ENCODE measurements around the gene INTS4.
"Not testable (repeated sequence)": the region's sequence is repeated elsewhere in the genome, so short reads cannot be mapped to it uniquely, and the experiment has no call there.

Gene INTS4

DNA sequence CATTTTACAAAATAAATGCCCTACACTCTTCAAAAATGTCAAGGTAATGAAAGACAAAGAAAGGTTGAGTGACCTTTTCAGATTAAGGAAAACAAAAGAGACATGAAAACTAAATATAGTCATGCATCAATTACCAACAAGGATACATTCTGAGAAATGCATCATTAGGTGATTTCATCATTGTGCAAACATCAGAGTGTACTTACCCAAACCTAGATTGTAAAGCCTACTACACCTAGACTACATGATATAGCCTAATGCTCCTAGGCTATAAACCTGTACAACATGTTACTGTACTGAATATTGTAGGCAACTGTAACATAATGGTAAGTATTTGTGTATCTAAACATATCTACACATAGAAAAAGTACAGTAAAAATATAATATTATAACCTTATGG is 26.7 kb downstream of the INTS4 start:
- DNase-seq (ENCODE audit: extremely low read depth, low read depth): no peak

GRCh38 chr11:77967121-77967520 is 27.3 kb downstream of the INTS4 start:
- DNase-seq (ENCODE audit: extremely low read depth, low read depth): no peak
- no peak for TF ChIP-seq CTCF (IDR thresholded peaks at IDR 0.05; ENCODE audit: low read depth, low read length)

More for the DNA sequence above, 26.7 kb downstream of the INTS4 start:
- no peak for TF ChIP-seq CTCF (IDR thresholded peaks at IDR 0.05; ENCODE audit: low read depth, low read length)

- TF ChIP-seq CTCF (IDR thresholded peaks at IDR 0.05; ENCODE audit: low read depth, low read length): no peak
- DNase-seq (ENCODE audit: extremely low read depth, low read depth): no peak
Measured at GRCh38 chr11:77966338-77966737, 28.1 kb downstream of the INTS4 start.

DNA sequence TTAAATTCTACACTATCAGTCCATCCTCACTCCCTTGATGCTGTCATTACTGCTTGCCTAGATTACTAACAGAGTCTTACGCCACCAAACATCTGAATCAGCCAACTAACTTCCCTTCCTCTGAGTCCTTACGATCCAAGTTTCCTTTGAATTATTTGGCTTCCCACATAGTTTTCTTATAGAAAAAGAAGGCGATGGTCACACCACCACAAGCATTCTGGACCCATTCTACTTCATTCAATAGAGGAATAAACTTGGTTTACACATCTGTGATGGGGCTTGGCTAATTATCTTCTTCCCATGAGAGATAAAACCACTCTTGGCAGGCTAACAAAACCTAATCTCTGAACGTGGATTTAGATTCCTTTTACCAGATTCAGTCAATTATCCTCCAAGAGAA is 35.0 kb downstream of the INTS4 start:
- no peak for TF ChIP-seq CTCF (IDR thresholded peaks at IDR 0.05; ENCODE audit: low read depth, low read length)
- DNase-seq (ENCODE audit: extremely low read depth, low read depth): no peak

DNA sequence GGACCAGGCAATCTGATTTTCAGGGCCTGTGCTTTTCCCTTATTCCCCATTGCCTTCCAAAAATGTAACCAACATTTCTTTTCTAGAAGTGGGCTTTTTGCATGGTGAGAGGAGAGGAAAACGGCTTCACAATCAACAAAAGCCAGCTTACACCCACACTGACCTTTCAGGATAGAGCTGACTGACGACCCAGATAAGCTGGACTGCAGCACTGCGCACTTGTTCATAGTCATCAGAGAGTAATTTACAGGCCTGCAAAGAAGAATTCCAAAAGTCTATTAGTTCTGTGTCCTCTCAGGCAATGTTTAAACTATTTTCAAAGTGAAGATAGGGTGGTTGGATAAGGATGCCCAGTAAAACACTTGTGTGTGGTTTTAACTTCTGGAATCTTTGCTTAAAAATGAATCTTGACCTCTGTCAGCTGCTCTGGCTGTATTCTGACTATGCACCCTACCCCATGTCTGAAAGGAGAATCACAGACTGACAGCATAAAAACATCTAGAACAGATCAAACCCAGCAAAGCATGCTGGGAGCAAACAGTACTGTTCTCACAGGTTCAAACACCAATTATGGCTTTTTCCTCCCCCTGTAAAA is 35.8 kb downstream of the INTS4 start:
- not testable (repeated sequence) for DNase-seq (ENCODE audit: extremely low read depth, low read depth)

DNA sequence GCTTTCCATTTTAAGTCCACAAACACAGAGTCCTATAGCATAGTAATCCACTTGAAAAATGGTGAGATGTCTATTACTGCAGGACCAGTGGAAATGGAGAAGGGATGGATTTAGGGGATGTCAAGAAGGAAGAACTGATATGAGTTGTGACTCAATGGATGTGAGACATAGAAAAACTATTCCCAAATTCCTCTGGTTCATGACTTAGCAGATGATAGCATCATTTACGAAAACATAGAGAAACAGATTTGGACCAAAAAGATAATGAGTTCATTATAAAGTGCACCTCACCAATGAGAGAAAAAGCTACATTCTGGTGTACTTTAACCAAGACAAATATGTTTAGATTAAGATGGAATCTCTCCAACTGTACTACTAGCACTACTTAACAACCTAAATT is 51.2 kb downstream of the INTS4 start:
- not testable (repeated sequence) for DNase-seq (ENCODE audit: extremely low read depth, low read depth)

DNA sequence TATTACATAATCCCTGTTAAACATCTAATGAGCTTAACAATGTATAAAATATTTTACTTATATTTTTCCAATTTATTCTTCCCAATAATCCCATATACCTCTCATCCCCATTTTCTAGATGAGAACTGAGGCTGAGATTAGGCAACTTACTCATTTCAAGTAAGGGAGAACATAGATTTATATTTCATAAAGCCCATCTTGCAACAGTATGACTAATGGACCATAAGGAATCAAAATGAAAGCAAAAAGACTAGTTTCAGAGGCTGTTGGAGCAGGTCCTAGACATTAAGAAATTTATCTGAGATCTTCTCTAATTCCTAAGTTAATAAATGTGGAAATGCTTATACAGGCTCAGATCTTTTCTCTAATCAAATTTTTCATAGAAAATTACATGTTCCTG is 52.0 kb downstream of the INTS4 start:
- DNase-seq (ENCODE audit: extremely low read depth, low read depth): not testable (repeated sequence)

- DNase-seq (ENCODE audit: extremely low read depth, low read depth): not testable (repeated sequence)
Measured at GRCh38 chr11:77933596-77933995, 60.9 kb downstream of the INTS4 start.

DNA sequence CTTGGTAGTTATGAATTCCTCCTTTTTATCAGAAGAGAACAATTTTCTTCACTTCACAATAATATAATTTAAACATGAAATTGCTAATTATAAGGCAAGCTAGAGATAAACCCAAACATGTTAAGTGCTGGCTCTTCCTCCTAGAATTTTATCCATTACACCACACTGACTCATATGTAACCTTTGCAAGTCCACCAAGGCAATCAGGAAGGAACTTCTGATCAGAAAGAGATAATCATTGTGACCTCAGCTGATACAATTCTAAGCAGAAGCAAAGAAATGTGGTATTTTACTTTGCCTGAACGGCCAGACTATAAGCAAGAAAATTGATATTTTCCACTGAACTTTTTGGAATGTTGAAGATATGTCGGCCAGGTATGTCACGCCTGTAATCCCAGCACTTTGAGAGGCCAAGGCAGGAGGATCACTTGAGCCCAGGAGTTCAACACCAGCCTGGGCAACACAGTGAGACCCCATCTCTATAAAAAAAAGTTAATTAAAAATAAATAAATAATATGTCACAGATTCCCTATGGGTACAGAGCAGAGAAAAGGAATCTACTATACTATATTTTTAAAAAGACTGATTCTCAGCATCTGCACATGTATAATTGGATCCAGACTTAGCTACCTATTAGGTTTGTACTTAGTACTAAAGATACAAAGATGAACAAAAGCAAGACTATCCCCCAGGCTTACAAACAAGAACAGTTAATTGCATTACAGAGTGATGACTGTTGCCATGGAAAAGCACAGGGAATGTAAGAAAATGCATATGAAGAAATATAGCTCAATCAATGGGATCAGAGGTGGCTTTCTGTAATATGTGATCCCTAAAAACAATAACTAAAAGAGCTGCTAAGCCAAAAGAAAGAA is 63.9 kb downstream of the INTS4 start:
- not testable (repeated sequence) for DNase-seq (ENCODE audit: extremely low read depth, low read depth)

- DNase-seq (ENCODE audit: extremely low read depth, low read depth): not testable (repeated sequence)
Measured at GRCh38 chr11:77917713-77918112, 76.8 kb downstream of the INTS4 start.

DNA sequence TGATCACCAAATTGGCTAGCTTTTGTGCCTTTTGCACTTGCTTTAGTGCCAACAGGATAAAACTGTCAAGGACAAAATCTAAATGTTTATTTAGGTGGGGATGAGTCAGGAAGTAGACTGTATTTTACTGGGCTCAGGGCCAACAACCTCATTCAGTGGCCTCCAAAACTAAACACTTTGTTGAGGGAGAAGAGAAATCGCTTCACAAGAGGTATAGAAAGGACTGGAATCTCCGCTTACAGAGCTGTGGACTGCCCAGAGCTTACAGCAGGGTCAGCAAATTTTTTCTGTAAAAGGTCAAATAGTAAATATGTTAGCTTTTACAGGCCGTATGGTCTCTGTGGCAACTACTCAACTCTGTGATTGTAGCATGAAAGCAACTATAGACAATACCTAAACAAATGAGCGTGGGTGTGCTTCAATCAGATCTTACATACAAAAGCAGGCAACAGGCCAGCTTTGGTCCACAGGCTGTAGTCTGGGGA is 80.1 kb downstream of the INTS4 start:
- DNase-seq (ENCODE audit: extremely low read depth, low read depth): peak; percentile 38

GRCh38 chr11:77913608-77914306 is 80.7 kb downstream of the INTS4 start:
- DNase-seq (ENCODE audit: extremely low read depth, low read depth): not testable (repeated sequence)

- not testable (repeated sequence) for DNase-seq (ENCODE audit: extremely low read depth, low read depth)
Measured at GRCh38 chr11:77910828-77911227, 83.6 kb downstream of the INTS4 start.

Measured in AG09319 (cell line).